Neutrophil (primary cell): ENCODE measurements around the gene TNFRSF4.

Experiments used
- H3K27ac ChIP-seq: fragments of 200-600 bp; sonication (generic); 2 replicates; pipeline ENCODE4 v1.5.1; 2016; ENCODE audit warnings: mild to moderate bottlenecking, moderate library complexity
- H3K27me3 ChIP-seq: fragments of 200-600 bp; sonication (generic); 2 replicates; pipeline ENCODE4 v1.6.0; 2016; ENCODE audit warnings: mild to moderate bottlenecking
- H3K36me3 ChIP-seq: fragments of 200-600 bp; sonication (generic); 2 replicates; pipeline ENCODE4 v1.5.1; 2017
- H3K4me1 ChIP-seq, 2 experiments: fragments of 200-600 bp in 1 of 2; sonication (generic) in 1 of 2; 1 replicate in 1 of 2; 2 replicates in 1 of 2; pipeline versions ENCODE4 v1.5.1 to v1.6.1; 2013 to 2016; ENCODE audit warnings: low read depth in 1 of 2, low read length in 1 of 2, mild to moderate bottlenecking in 1 of 2, moderate library complexity in 1 of 2; ENCODE audit not compliant: control insufficient read depth in 1 of 2, insufficient read depth in 1 of 2
- H3K4me3 ChIP-seq, 2 experiments: fragments of 200-600 bp in 1 of 2; sonication (generic) in 1 of 2; 1 replicate in 1 of 2; 2 replicates in 1 of 2; pipeline ENCODE4 v1.5.1; 2013 to 2016; ENCODE audit warnings: low read depth in 1 of 2, low read length in 1 of 2, mild to moderate bottlenecking in 1 of 2, moderate library complexity in 1 of 2
- H3K9me3 ChIP-seq: fragments of 200-600 bp; sonication (generic); 2 replicates; pipeline ENCODE4 v1.5.1; 2016
- CTCF ChIP-seq: fragments of 200-600 bp; sonication (generic); IDR thresholded peaks from 2 replicates; pipeline ENCODE4 v1.5.1; 2016; ENCODE audit warnings: antibody characterized with exemption

TNFRSF4 gene

GRCh38 chr1:1182491-1183220, 31.3 kb downstream of the TNFRSF4 start:
- Histone ChIP-seq H3K27me3 (peaks cover 28% of the 10 kb centered on the region), H3K9me3 (no peaks in the 10 kb centered on the region), H3K36me3 (no peaks in the 10 kb centered on the region), H3K4me1 (no peaks in the 10 kb centered on the region), H3K4me3 (no peak overlapping the region), H3K27ac (no peak overlapping the region)
- no peak for TF ChIP-seq CTCF

GRCh38 chr1:1181938-1182410, 32.0 kb downstream of the TNFRSF4 start:
- H3K36me3 ChIP-seq, result no peaks in the 10 kb centered on the region
- H3K27ac ChIP-seq, result no peak overlapping the region
- no peaks in the 10 kb centered on the region for H3K9me3 ChIP-seq
- no peak overlapping the region for H3K4me3 ChIP-seq
- H3K27me3 ChIP-seq, result peaks cover 30% of the 10 kb centered on the region
- TF ChIP-seq CTCF, result no peak
- no peaks in the 10 kb centered on the region for H3K4me1 ChIP-seq

GRCh38 chr1:1181129-1181937, 32.6 kb downstream of the TNFRSF4 start:
- TF ChIP-seq CTCF, result no peak
- Histone ChIP-seq H3K9me3 (no peaks in the 10 kb centered on the region), H3K4me1 (no peaks in the 10 kb centered on the region), H3K36me3 (no peaks in the 10 kb centered on the region), H3K4me3 (no peak overlapping the region), H3K27me3 (peaks cover 37% of the 10 kb centered on the region), H3K27ac (no peak overlapping the region)

- H3K27ac ChIP-seq, result no peak overlapping the region
- H3K9me3 ChIP-seq, result no peaks in the 10 kb centered on the region
Observed at GRCh38 chr1:1179983-1180861, 33.7 kb downstream of the TNFRSF4 start.

More at GRCh38 chr1:1179983-1180861, 33.7 kb downstream of the TNFRSF4 start:
- Histone ChIP-seq H3K4me1 (no peaks in the 10 kb centered on the region), H3K36me3 (no peaks in the 10 kb centered on the region), H3K27me3 (peaks cover 48% of the 10 kb centered on the region), H3K4me3 (no peak overlapping the region)
- no peak for TF ChIP-seq CTCF
